HCT116 (cell line): ENCODE data around the gene MAML2. TPM values are rescaled to one million over a fixed set of nuclear protein-coding genes. Genes with fewer than 3 reads are reported as not detected.

ENCODE experiments used
- ATAC-seq: fragments of 200-7000 bp; cut with Tn5 transposase; 2 replicates; pipeline ENCODE4 v1.9.1; 2020; ENCODE audit warnings: mild to moderate bottlenecking, moderate library complexity
- BruUV-seq: library from RNA; stranded (reverse); fragments of 400-500 nt; replicated peaks from 2 replicates; lab custom pipeline; 2021; lab: Mats Ljungman, UMichigan
- CTCF ChIA-PET: fragments of 300-600 bp; sonication (Branson Sonifier 250); formaldehyde crosslinking; loops from one replicate; lab custom pipeline; 2021; ENCODE audit warnings: antibody characterized with exemption; lab: Charles Lee
- POLR2A ChIA-PET: fragments of 300-600, 350-600 bp; sonication (Branson Sonifier 250); formaldehyde crosslinking; loops from one replicate; lab custom pipeline; 2021; ENCODE audit warnings: antibody characterized with exemption; lab: Charles Lee
- RAD21 ChIA-PET, 2 experiments: fragments of 300-600 bp; sonication (Branson Sonifier 250); formaldehyde crosslinking; loops; one replicate each; lab custom pipeline; 2023; ENCODE audit warnings: low total read pairs in 2 of 2; ENCODE audit not compliant: uncharacterized antibody in 2 of 2, unreplicated experiment in 2 of 2, low non-redundant PET in 1 of 2; lab: Charles Lee
- DNase-seq: peaks from one replicate; pipeline ENCODE4 v3.0.0-alpha.2; 2010; ENCODE audit warnings: low read depth, low spot score
- H2AFZ ChIP-seq: fragments of 200-600 bp; shearing (Covaris generic), sonication (generic); 2 replicates; pipeline ENCODE4 v1.6.1; 2017; ENCODE audit warnings: low read depth, mixed run types, mixed read lengths, antibody characterized with exemption, low read length; ENCODE audit not compliant: poor library complexity, severe bottlenecking
- H3K27ac ChIP-seq: 2 replicates; pipeline ENCODE4 v1.5.1; 2012; ENCODE audit warnings: low read depth, low read length
- H3K27me3 ChIP-seq: fragments of 200-600 bp; sonication (generic); 2 replicates; pipeline ENCODE4 v1.6.1; 2016; ENCODE audit warnings: mixed run types, low read length, mixed read lengths; ENCODE audit not compliant: insufficient read depth
- H3K36me3 ChIP-seq, 2 experiments: fragments of 200-500 bp in 1 of 2; fragments of 200-600 bp in 1 of 2; sonication (Bioruptor generic) in 1 of 2; sonication (generic) in 1 of 2; 2 replicates each; pipeline versions ENCODE4 v1.5.1 to v1.6.1; 2014 to 2016; ENCODE audit warnings: low read length in 2 of 2, inconsistent platforms in 1 of 2, mixed read lengths in 1 of 2, mixed run types in 1 of 2; ENCODE audit not compliant: insufficient read depth in 2 of 2, control insufficient read depth in 1 of 2
- H3K4me1 ChIP-seq, 2 experiments: fragments of 200-600 bp in 1 of 2; sonication (generic) in 1 of 2; 2 replicates each; pipeline versions ENCODE4 v1.5.1 to v1.6.1; 2012 to 2017; ENCODE audit warnings: low read length in 2 of 2, inconsistent platforms in 1 of 2, mild to moderate bottlenecking in 1 of 2, mixed read lengths in 1 of 2, mixed run types in 1 of 2, moderate library complexity in 1 of 2; ENCODE audit not compliant: insufficient read depth in 2 of 2, control insufficient read depth in 1 of 2
- H3K4me2 ChIP-seq: fragments of 200-600 bp; sonication (generic); 2 replicates; pipeline ENCODE4 v1.6.1; 2017; ENCODE audit warnings: mixed run types, low read length, mixed read lengths
- H3K4me3 ChIP-seq, 2 experiments: fragments of 200-600 bp in 1 of 2; sonication (generic) in 1 of 2; replicated peaks in 1 of 2; 2 replicates each; pipeline ENCODE4 v1.5.1; 2011 to 2016; ENCODE audit warnings: low read length in 2 of 2, control low read depth in 1 of 2, low read depth in 1 of 2, mild to moderate bottlenecking in 1 of 2, mixed read lengths in 1 of 2, mixed run types in 1 of 2
- H3K79me2 ChIP-seq: fragments of 200-600 bp; sonication (generic); 2 replicates; pipeline ENCODE4 v1.6.1; 2017; ENCODE audit warnings: mild to moderate bottlenecking, mixed run types, low read length, moderate library complexity, mixed read lengths; ENCODE audit not compliant: insufficient read depth
- H3K9ac ChIP-seq: fragments of 200-600 bp; sonication (generic); 2 replicates; pipeline ENCODE4 v1.6.1; 2016; ENCODE audit warnings: low read length, mixed read lengths
- H3K9me2 ChIP-seq: fragments of 200-600 bp; sonication (generic), shearing (Covaris generic); 2 replicates; pipeline ENCODE4 v1.6.1; 2017; ENCODE audit warnings: mixed run types, mild to moderate bottlenecking, moderate library complexity; ENCODE audit not compliant: insufficient read depth
- H3K9me3 ChIP-seq, 2 experiments: fragments of 200-500 bp in 1 of 2; fragments of 200-600 bp in 1 of 2; sonication (Bioruptor generic) in 1 of 2; sonication (generic) in 1 of 2; 2 replicates each; pipeline ENCODE4 v1.6.1; 2014 to 2017; ENCODE audit warnings: low read length in 2 of 2, mixed read lengths in 2 of 2, inconsistent platforms in 1 of 2, low read depth in 1 of 2, mild to moderate bottlenecking in 1 of 2, mixed run types in 1 of 2, moderate library complexity in 1 of 2; ENCODE audit not compliant: control insufficient read depth in 1 of 2, insufficient read depth in 1 of 2
- H4K20me1 ChIP-seq: fragments of 200-600 bp; sonication (generic), shearing (Covaris generic); 2 replicates; pipeline ENCODE4 v1.6.1; 2017; ENCODE audit warnings: mixed run types, mild to moderate bottlenecking, moderate library complexity; ENCODE audit not compliant: insufficient read depth
- CEBPB ChIP-seq: IDR thresholded peaks from 2 replicates; pipeline ENCODE4 v1.6.1; 2012; ENCODE audit warnings: low read depth
- EGR1 ChIP-seq: IDR thresholded peaks from 2 replicates; pipeline ENCODE4 v1.6.1; 2012; ENCODE audit warnings: low read depth
- EZH2 ChIP-seq: fragments of 200-600 bp; sonication (generic); IDR thresholded peaks from 2 replicates; pipeline ENCODE4 v1.6.1; 2017; ENCODE audit warnings: antibody characterized with exemption, mixed run types
- FOSL1 ChIP-seq: IDR thresholded peaks from 2 replicates; pipeline ENCODE4 v1.6.1; 2012; ENCODE audit warnings: low read depth
- JUND ChIP-seq: IDR thresholded peaks from 2 replicates; pipeline ENCODE4 v1.6.1; 2012
- POLR2A ChIP-seq: IDR thresholded peaks from 2 replicates; pipeline ENCODE4 v1.7.0; 2011; ENCODE audit warnings: borderline replicate concordance; ENCODE audit not compliant: insufficient read depth, insufficient read length; ENCODE audit errors: extremely low read depth
- POLR2AphosphoS5 ChIP-seq: IDR thresholded peaks from 2 replicates; pipeline ENCODE4 v1.6.1; 2011; ENCODE audit warnings: mild to moderate bottlenecking, low read depth, low read length, moderate library complexity
- RAD21 ChIP-seq: IDR thresholded peaks from 2 replicates; pipeline ENCODE4 v1.6.1; 2012; ENCODE audit warnings: low read depth, mild to moderate bottlenecking
- SIN3A ChIP-seq: IDR thresholded peaks from 2 replicates; pipeline ENCODE4 v1.6.1; 2012; ENCODE audit warnings: low read depth
- SP1 ChIP-seq: IDR thresholded peaks from 2 replicates; pipeline ENCODE4 v1.6.1; 2012; ENCODE audit warnings: low read depth
- SRF ChIP-seq: IDR thresholded peaks from 2 replicates; pipeline ENCODE4 v1.6.1; 2012; ENCODE audit warnings: low read depth
- TCF7L2 ChIP-seq: IDR thresholded peaks from 2 replicates; pipeline ENCODE4 v1.7.0; 2011; ENCODE audit warnings: borderline replicate concordance, inconsistent platforms; ENCODE audit not compliant: insufficient read depth, insufficient read length; ENCODE audit errors: extremely low read depth
- YY1 ChIP-seq: IDR thresholded peaks from 2 replicates; pipeline ENCODE4 v1.6.1; 2011; ENCODE audit warnings: low read length, low read depth, moderate library complexity, mild to moderate bottlenecking; ENCODE audit not compliant: insufficient replicate concordance; ENCODE audit errors: extremely low read depth
- ZFX ChIP-seq: fragments of 450-650 bp; IDR thresholded peaks from 2 replicates; pipeline ENCODE4 v1.6.1; 2017
- ZNF274 ChIP-seq: fragments of 200-500 bp; sonication (Bioruptor generic); IDR thresholded peaks from 2 replicates; pipeline ENCODE4 v1.6.1; 2014; ENCODE audit warnings: mild to moderate bottlenecking, low read depth, low read length, inconsistent platforms
- intact Hi-C: fragments of 100-400 bp; cut with micrococcal nuclease; formaldehyde crosslinking; loops from 2 replicates; pipeline ENCODE4 v1.10.0; 2022
- total RNA-seq: library from RNA; stranded (reverse); gene quantifications from one replicate; pipeline ENCODE4 v1.2.1, GENCODE V29; 2021; ENCODE audit not compliant: unreplicated experiment
- TF ChIP-seq, protein P1 (sequence below): IDR thresholded peaks from 2 replicates; pipeline ENCODE4 v1.6.1; 2012; ENCODE audit warnings: low read depth
- TF ChIP-seq, protein P2 (sequence below): IDR thresholded peaks from 2 replicates; pipeline ENCODE4 v1.6.1; 2011; ENCODE audit warnings: mild to moderate bottlenecking, low read length, moderate library complexity; ENCODE audit not compliant: insufficient replicate concordance; ENCODE audit errors: extremely low read depth
- TF ChIP-seq, protein P3 (sequence below): IDR thresholded peaks from 2 replicates; pipeline ENCODE4 v1.6.1; 2012
- TF ChIP-seq, protein P4 (sequence below), 3 experiments: fragments of 200-600 bp in 1 of 3; sonication (generic) in 1 of 3; IDR thresholded peaks in 2 of 3; conservative IDR thresholded peaks in 1 of 3; 2 replicates each; pipeline ENCODE4 v1.5.1; 2012 to 2017; ENCODE audit warnings: low read depth in 2 of 3, low read length in 2 of 3, antibody characterized with exemption in 1 of 3, borderline replicate concordance in 1 of 3, control low read depth in 1 of 3, mild to moderate bottlenecking in 1 of 3, mixed read lengths in 1 of 3, mixed run types in 1 of 3, moderate library complexity in 1 of 3; ENCODE audit not compliant: insufficient read depth in 1 of 3

The MAML2 gene
- total RNA-seq, 1 experiment from 2014 or later = 2.6 TPM

DNA sequence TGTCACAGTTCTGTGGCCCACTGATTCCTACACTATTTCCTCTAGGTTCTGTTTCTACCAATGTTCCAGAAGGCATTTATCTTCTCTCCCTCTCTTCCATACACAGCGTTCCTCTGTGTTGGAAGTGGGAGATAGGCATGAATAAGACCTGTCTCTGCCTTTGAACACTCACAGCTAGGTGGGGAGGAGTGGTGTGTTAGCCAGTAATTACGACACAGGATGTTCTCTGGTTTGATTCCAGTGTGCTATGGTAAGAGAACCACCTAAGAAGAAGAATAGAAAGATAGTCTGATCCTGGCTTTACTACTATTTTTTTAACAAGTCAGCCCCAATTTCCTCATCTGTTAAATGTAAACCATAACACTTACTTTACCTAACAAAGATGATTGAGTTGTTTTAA, 218.8 kb downstream of the MAML2 start (continued):
- TF ChIP-seq, protein P1, sequence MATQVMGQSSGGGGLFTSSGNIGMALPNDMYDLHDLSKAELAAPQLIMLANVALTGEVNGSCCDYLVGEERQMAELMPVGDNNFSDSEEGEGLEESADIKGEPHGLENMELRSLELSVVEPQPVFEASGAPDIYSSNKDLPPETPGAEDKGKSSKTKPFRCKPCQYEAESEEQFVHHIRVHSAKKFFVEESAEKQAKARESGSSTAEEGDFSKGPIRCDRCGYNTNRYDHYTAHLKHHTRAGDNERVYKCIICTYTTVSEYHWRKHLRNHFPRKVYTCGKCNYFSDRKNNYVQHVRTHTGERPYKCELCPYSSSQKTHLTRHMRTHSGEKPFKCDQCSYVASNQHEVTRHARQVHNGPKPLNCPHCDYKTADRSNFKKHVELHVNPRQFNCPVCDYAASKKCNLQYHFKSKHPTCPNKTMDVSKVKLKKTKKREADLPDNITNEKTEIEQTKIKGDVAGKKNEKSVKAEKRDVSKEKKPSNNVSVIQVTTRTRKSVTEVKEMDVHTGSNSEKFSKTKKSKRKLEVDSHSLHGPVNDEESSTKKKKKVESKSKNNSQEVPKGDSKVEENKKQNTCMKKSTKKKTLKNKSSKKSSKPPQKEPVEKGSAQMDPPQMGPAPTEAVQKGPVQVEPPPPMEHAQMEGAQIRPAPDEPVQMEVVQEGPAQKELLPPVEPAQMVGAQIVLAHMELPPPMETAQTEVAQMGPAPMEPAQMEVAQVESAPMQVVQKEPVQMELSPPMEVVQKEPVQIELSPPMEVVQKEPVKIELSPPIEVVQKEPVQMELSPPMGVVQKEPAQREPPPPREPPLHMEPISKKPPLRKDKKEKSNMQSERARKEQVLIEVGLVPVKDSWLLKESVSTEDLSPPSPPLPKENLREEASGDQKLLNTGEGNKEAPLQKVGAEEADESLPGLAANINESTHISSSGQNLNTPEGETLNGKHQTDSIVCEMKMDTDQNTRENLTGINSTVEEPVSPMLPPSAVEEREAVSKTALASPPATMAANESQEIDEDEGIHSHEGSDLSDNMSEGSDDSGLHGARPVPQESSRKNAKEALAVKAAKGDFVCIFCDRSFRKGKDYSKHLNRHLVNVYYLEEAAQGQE = no peak
- TF ChIP-seq EZH2 = no peak
- TF ChIP-seq RAD21 = no peak
- TF ChIP-seq FOSL1 = no peak
- no peak for TF ChIP-seq SP1
- no peak for TF ChIP-seq ZNF274
- no peak for TF ChIP-seq JUND

DNA sequence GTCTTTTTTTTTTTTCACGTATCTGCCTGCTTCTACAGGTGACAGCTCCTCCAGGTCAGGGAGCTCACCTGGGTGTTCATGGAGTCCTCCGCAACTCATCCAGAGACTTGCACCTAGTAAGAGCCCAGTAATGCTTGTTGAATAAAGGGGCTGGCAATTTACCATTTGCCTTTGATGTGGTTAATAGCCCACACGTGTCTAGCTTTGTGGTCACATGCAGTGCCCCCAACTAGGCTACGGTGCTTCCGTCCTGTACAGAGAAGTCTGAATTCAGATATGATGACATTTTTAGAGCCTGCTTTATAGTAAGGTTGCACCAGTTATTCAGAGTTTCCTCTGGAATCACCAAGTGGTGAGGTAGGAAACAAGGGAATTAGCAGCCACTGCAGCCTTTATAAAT, 219.7 kb downstream of the MAML2 start:
- H3K4me2 ChIP-seq = no peak overlapping the region
- no peak overlapping the region for H3K27ac ChIP-seq
- TF ChIP-seq EZH2 (no peak), POLR2AphosphoS5 (no peak), SIN3A (no peak), YY1 (no peak), RAD21 (no peak), ZFX (no peak), TCF7L2 (no peak), SP1 (no peak), ZNF274 (no peak), SRF (no peak), POLR2A (no peak), JUND (no peak), CEBPB (no peak), EGR1 (no peak)
- TF ChIP-seq, protein P2, sequence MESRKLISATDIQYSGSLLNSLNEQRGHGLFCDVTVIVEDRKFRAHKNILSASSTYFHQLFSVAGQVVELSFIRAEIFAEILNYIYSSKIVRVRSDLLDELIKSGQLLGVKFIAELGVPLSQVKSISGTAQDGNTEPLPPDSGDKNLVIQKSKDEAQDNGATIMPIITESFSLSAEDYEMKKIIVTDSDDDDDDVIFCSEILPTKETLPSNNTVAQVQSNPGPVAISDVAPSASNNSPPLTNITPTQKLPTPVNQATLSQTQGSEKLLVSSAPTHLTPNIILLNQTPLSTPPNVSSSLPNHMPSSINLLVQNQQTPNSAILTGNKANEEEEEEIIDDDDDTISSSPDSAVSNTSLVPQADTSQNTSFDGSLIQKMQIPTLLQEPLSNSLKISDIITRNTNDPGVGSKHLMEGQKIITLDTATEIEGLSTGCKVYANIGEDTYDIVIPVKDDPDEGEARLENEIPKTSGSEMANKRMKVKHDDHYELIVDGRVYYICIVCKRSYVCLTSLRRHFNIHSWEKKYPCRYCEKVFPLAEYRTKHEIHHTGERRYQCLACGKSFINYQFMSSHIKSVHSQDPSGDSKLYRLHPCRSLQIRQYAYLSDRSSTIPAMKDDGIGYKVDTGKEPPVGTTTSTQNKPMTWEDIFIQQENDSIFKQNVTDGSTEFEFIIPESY = no peak
- TF ChIP-seq, protein P3, sequence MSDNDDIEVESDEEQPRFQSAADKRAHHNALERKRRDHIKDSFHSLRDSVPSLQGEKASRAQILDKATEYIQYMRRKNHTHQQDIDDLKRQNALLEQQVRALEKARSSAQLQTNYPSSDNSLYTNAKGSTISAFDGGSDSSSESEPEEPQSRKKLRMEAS = no peak
- TF ChIP-seq, protein P4, sequence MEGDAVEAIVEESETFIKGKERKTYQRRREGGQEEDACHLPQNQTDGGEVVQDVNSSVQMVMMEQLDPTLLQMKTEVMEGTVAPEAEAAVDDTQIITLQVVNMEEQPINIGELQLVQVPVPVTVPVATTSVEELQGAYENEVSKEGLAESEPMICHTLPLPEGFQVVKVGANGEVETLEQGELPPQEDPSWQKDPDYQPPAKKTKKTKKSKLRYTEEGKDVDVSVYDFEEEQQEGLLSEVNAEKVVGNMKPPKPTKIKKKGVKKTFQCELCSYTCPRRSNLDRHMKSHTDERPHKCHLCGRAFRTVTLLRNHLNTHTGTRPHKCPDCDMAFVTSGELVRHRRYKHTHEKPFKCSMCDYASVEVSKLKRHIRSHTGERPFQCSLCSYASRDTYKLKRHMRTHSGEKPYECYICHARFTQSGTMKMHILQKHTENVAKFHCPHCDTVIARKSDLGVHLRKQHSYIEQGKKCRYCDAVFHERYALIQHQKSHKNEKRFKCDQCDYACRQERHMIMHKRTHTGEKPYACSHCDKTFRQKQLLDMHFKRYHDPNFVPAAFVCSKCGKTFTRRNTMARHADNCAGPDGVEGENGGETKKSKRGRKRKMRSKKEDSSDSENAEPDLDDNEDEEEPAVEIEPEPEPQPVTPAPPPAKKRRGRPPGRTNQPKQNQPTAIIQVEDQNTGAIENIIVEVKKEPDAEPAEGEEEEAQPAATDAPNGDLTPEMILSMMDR (IDR thresholded peaks at IDR 0.05 in 2 of 3, conservative IDR thresholded peaks at IDR 0.05 in 1 of 3; ENCODE audit: borderline replicate concordance in 1 of 3, insufficient read depth in 1 of 3, low read depth in 2 of 3, low read length in 2 of 3) = no peak

More for the DNA sequence above, 219.7 kb downstream of the MAML2 start:
- Histone ChIP-seq H3K27me3 (no peaks in the 10 kb centered on the region), H3K4me1 (no peaks in the 10 kb centered on the region), H3K4me3 (no peak overlapping the region), H3K9ac (no peak overlapping the region), H3K9me3 (no peaks in the 10 kb centered on the region), H4K20me1 (no peaks in the 10 kb centered on the region), H3K79me2 (no peaks in the 10 kb centered on the region), H2AFZ (no peak overlapping the region), H3K36me3 (no peaks in the 10 kb centered on the region), H3K9me2 (no peaks in the 10 kb centered on the region)
- BruUV-seq = no TSS peak
- intact Hi-C loops = no loop called here
- no peak for DNase-seq
- ChIA-PET CTCF (no interaction called here), RAD21 (no interaction called here), POLR2A (no interaction called here)
- ATAC-seq = no peak
